Ureter (tissue), 1 donor: ENCODE data around the gene AR. TPM values are rescaled to one million over a fixed set of nuclear protein-coding genes. Genes with fewer than 3 reads are reported as not detected.

ENCODE experiments used
- DNase-seq: peaks from one replicate; pipeline ENCODE4 v3.0.0-alpha.2; 2020; ENCODE audit warnings: low spot score
- total RNA-seq: library from RNA; stranded (reverse); gene quantifications from one replicate; pipeline ENCODE4 v1.2.4, GENCODE V29; 2023
- donor health status: DM: yes; HTN: yes; CAD: no.

The AR gene
- total RNA-seq, 1 donor from 2014 or later, result 26.2 TPM

DNA sequence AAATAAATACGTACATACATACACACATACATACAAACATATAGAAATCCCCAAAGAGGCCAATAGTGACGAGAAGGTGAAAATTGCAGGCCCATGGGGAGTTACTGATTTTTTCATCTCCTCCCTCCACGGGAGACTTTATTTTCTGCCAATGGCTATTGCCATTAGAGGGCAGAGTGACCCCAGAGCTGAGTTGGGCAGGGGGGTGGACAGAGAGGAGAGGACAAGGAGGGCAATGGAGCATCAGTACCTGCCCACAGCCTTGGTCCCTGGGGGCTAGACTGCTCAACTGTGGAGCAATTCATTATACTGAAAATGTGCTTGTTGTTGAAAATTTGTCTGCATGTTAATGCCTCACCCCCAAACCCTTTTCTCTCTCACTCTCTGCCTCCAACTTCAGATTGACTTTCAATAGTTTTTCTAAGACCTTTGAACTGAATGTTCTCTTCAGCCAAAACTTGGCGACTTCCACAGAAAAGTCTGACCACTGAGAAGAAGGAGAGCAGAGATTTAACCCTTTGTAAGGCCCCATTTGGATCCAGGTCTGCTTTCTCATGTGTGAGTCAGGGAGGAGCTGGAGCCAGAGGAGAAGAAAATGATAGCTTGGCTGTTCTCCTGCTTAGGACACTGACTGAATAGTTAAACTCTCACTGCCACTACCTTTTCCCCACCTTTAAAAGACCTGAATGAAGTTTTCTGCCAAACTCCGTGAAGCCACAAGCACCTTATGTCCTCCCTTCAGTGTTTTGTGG lies 180.7 kb downstream of the AR start:
- no peak for DNase-seq

- DNase-seq, result no peak
Measured at GRCh38 chrX:67725471-67725870, 181.7 kb downstream of the AR start.

GRCh38 chrX:67726018-67726417 lies 182.2 kb downstream of the AR start:
- DNase-seq, result no peak

DNA sequence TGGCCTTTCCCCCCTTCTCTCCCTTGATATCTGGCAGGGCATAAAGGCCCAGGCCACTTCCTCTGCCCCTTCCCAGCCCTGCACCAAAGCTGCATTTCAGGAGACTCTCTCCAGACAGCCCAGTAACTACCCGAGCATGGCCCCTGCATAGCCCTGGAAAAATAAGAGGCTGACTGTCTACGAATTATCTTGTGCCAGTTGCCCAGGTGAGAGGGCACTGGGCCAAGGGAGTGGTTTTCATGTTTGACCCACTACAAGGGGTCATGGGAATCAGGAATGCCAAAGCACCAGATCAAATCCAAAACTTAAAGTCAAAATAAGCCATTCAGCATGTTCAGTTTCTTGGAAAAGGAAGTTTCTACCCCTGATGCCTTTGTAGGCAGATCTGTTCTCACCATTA lies 183.8 kb downstream of the AR start:
- no peak for DNase-seq

DNA sequence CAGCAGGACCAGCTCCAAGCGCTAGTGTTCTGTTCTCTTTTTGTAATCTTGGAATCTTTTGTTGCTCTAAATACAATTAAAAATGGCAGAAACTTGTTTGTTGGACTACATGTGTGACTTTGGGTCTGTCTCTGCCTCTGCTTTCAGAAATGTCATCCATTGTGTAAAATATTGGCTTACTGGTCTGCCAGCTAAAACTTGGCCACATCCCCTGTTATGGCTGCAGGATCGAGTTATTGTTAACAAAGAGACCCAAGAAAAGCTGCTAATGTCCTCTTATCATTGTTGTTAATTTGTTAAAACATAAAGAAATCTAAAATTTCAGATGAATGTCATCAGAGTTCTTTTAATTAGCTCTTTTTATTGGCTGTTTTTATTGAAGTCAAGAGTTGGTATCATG lies 186.5 kb downstream of the AR start:
- no peak for DNase-seq

DNA sequence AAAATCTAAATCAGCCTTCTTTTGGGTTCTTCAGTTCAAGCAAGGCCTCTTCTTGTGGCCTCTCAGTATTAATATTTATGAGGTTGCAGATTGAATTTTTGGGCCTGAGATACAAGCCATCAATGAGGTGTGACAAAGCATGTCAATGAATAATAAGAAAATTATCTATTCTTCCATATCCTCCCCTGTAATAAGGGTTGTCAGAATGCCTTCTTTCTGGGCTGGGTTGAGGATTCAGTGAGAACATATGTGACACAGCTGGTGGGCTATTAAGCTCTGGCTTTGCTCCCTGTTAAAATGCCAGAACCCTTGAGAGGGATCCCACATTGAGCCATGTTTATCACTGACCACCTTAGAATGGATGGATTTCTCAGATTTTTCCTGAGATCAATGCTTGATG lies 187.2 kb downstream of the AR start:
- no peak for DNase-seq

DNA sequence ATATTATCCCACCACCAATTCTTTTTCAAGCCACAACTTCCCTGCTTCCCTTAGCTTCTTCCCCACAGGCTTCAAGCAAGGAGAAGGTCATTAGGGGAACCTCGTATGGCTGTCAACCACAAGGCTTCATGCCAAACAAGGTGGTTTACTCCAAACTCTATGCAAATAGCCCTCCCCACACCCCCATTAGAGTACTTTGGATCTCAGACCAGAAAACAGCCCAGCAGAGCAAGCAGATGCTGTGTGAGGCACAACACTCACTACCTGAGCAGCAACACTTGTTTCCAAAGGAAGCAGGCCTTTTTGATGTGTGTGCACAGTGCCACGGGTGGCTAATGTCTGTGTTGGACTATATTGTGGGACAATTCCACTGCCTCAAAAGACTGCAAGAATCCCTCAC lies 189.0 kb downstream of the AR start:
- DNase-seq, result no peak

DNA sequence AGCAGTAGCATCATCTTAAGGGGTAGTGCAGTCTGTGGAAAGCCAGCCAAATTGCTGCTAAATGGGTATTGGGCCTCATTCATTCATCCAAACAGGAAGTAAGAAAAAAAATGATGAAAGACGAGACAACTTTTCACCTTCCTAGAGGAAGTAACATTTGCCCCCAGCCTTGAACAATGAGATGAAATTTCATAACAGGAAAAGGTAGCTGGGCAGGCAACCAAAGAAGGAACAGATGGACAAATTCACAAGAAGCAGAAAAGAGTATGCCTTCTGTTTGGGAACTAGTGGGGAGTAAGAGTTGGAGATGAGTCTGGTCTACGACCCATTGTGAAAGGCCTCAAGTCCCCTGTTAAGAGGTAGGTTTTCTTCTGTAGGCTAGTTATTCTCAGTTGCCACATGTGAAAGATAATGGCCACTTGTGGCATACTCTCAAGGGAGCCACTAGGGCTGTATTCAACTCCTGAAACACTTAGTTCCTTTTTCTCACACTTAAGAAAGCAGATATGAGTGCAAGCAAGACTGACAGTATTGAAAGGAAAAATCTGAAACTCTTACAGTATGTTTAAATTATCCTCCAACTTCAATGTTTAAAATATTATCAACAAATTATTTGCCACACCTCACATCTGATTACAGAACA lies 190.4 kb downstream of the AR start:
- no peak for DNase-seq

- no peak for DNase-seq
Measured at GRCh38 chrX:67749536-67749935, 205.7 kb downstream of the AR start.

DNA sequence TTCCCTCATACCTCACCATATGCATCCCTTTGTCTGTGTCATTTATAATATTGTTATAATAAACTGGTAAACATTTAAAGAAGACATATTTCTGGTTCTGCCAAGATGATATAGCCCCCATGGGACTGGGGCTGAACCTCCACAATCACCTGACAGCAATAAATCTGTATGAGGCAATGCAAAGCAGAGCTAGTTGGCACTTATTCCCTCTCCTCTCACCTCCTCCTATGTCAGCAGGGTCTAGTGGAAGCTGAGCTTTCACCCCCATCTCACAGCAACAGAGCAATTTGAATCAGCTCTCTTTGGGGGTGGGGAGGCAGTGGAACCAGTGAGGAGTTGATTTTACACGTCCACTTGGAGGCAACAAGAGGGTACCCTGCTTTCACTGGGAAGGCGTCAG lies 206.9 kb downstream of the AR start:
- DNase-seq, result no peak

DNA sequence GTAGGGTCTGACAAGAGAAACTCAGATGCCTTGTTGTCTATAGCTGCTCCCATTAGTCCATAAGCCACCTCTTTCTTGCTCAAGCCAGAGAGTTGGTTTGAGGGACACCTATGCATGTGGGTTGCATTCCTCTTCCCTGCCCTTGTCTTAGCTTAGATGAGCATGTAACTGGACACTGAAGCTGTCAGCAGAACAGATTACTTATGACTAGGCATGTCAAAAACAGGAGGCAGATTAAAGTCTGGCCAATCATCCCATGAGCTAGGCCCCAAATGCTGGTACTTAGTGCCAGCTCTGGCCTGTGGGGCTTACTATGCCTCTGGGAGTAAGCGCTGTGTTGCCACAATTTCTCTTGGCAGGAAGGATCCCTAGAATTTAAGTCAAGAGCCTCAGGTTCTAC lies 215.2 kb downstream of the AR start:
- DNase-seq, result no peak

- no peak for DNase-seq
Measured at GRCh38 chrX:67777148-67777547, 233.3 kb downstream of the AR start.

DNA sequence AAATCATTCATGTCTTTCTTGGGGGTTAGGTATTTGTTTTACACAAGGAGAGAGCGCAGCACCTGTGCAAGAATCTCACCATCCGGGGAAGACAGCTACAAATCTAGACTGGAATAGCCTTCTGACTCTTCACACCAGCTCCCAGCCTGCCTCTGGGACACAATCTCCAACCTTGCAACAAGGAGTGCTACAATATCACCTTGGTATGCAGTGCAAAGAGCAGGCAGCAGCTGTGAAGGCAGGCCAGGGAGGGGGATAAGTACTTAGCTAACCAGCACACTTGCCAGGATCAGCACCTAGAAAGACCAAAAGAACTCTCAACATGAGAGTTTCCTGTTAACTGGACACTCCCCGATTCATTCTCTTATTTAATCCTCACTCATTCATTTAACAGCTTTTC lies 235.3 kb downstream of the AR start:
- DNase-seq, result no peak
